Right ventricle myocardium superior (tissue), 1 donor: ENCODE measurements around the gene MPV17L. TPM values are rescaled to one million over a fixed set of nuclear protein-coding genes. Genes with fewer than 3 reads are reported as not detected.
"Not testable (repeated sequence)": the region's sequence is repeated elsewhere in the genome, so short reads cannot be mapped to it uniquely, and the experiment has no call there.

ENCODE experiments used
- ATAC-seq: fragments of 200-7000 bp; cut with Tn5 transposase; one replicate; pipeline ENCODE4 v1.9.1; 2020; ENCODE audit warnings: mild to moderate bottlenecking; ENCODE audit not compliant: poor library complexity
- DNase-seq: peaks from one replicate; pipeline ENCODE4 v3.0.0-alpha.2; 2020
- intact Hi-C: fragments of 100-400 bp; cut with DNase I; formaldehyde crosslinking; loops from one replicate; pipeline ENCODE4 v1.11.2; 2022
- total RNA-seq: library from RNA; stranded (reverse); fragmentation: NEBNext Ultra II Directional; extraction: Animal tissue kit (Norgen Biotek cat#: 25700); gene quantifications from one replicate; pipeline ENCODE4 v1.2.1, GENCODE V29; 2021
- donor health status: DM: no; HTN: yes; CAD: no; lungs with severe emphysema.

Gene MPV17L
- total RNA-seq, 1 donor from 2014 or later, result 6.1 TPM

- DNase-seq (no peak), ATAC-seq (no peak)
- intact Hi-C loops, result no loop called here
Observed at GRCh38 chr16:15403392-15403995, 7.9 kb downstream of the MPV17L start.

DNA sequence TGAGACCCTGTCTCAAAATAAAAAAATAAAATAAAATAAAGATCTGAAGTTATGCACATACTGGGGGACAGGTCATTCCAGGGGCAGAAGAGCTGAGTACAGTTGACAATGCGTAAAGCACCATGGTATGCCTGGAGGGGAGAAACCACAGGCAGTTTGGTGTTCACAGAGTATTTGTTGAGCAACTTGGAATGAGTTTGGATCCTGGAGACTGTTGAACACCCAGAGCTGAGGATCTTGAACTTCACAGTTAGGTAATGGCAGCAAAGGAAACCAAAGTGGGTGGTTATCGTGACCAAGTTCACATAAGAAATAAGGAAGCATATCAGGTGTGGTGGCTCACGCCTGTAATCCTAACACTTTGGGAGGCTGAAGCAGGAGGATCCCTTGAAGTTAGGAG, 8.5 kb downstream of the MPV17L start:
- DNase-seq, ATAC-seq, intact Hi-C loops: not testable (repeated sequence)

- no peak for DNase-seq
- intact Hi-C loops, result no loop called here
- peak; percentile 82 for ATAC-seq
Observed at GRCh38 chr16:15404792-15405191, 9.2 kb downstream of the MPV17L start.

- ATAC-seq, intact Hi-C loops, DNase-seq: not testable (repeated sequence)
Observed at GRCh38 chr16:15407756-15408155, 12.2 kb downstream of the MPV17L start.

DNA sequence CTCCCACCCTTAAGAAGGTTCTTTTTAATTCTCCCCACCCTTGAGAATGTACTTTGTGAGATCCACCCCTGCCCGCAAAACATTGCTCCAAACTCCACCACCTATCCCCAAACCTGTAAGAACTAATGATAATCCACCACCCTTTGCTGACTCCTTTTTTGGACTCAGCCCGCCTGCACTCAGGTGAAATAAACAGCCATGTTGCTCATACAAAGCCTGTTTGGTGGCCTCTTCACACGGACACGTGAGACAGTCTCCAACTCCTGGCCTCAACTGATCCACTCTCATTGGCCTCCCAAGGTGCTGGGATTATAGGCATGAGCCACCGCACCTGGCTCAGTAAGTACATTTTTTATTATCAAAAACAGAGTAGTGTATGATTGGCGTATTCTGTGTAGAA, 13.9 kb downstream of the MPV17L start:
- ATAC-seq, DNase-seq, intact Hi-C loops: not testable (repeated sequence)

GRCh38 chr16:15415511-15415985, 20.0 kb downstream of the MPV17L start:
- DNase-seq (no peak), ATAC-seq (no peak)
- intact Hi-C loops, result no loop called here

GRCh38 chr16:15417197-15417596, 21.6 kb downstream of the MPV17L start:
- DNase-seq, result no peak
- no peak for ATAC-seq
- intact Hi-C loops, result no loop called here

DNA sequence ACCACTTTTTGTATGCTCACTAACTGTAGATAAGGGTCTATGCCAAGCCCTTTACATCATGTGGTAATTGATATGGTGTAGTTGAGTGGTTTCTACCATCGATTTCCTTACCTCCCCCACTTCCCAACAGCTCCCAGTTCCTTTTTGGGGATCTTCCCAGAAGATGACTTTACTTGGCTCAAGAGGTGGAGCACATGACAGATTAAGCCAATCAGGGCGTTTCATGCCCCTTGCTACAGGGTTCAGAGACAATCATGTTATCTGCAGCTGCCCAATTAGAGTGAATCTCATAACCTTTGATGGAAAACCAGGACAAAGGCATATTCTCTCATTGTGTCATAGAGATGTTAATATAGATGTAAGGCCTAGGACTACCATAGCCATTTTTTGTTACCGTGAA, 22.7 kb downstream of the MPV17L start:
- intact Hi-C loops, result no loop called here
- ATAC-seq (no peak), DNase-seq (no peak)

- ATAC-seq, DNase-seq: not testable (repeated sequence)
- intact Hi-C loops, result loop anchor here (10.0 kb wide), 2 partner anchors 183 to 283 kb away; no protein-coding TSS in a partner anchor
Observed at GRCh38 chr16:15421696-15422095, 26.1 kb downstream of the MPV17L start.

DNA sequence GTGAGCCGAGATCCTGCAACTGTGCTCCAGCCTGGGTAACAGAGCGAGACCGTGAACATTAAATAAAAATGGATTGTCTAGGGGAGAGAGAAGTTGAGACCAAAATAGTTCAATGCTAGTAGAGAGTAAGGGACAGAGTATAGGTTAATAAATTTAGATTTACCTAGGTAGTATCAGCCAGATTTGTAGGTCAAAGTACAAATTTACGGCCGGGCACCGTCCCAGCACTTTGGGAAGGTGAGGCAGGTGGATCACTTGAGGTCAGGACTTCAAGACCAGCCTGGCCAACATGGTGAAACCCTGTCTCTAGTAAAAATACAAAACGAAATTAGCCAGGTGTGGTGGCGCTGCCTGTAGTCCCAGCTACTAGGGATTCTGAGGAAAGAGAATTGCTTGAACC, 26.7 kb downstream of the MPV17L start:
- DNase-seq (no peak), ATAC-seq (no peak)
- intact Hi-C loops, result loop anchor here (10.0 kb wide), 2 partner anchors 183 to 283 kb away; no protein-coding TSS in a partner anchor

DNA sequence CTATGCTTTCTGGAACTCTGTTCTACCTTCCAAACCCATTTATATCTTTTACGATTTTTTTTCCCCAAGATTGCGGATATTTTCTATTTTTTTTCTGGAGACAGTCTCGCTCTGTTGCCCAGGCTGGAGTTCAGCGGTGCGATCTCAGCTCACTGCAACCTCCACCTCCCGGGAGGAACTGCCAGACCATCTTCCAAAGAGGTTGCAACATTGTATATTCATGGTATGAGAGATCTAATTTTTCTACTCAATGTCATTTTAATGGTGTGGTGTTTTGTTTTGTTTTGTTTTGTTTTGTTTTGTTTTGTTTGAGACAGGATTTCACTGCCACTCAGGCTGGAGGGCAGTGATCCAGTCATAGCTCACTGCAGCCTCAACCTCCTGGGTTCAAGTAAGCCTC, 30.3 kb downstream of the MPV17L start:
- intact Hi-C loops, result loop anchor here (10.0 kb wide), 2 partner anchors 179 to 279 kb away; no protein-coding TSS in a partner anchor
- DNase-seq, result no peak
- no peak for ATAC-seq

- ATAC-seq (no peak), DNase-seq (no peak)
- intact Hi-C loops, result loop anchor here (10.0 kb wide), 2 partner anchors 178 to 278 kb away; no protein-coding TSS in a partner anchor
Observed at GRCh38 chr16:15426796-15427195, 31.2 kb downstream of the MPV17L start.

DNA sequence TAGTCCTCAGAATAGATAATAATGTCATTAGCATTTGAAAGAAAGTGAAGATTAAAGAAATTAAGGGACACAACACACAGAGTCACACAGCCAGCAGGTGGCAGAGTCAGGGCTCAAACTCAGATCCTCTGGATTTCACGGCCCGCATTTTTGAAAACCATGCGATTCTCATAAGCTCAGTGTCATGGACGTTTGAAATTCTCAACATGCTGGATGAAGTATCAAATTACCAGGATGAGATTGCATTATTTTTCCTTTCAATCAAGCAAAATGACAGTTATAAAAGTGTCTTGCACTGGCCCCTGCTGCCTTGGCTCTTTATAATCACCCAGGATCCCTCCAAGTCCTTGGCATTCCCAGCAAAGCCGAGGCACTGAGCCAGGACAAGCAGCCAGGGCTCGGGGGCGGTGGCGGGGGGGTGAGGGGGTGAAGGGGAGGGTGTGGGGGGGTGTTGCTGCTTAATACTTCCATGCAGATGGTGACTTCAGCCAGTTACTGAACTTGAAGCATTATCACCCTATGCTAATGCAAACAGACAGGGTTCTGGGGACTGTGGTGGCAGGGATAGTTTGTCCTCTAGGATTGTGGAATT, 32.2 kb downstream of the MPV17L start:
- ATAC-seq (peak; percentile 93), DNase-seq (peak; percentile 78)
- intact Hi-C loops, result loop anchor here (10.0 kb wide), 2 partner anchors 177 to 277 kb away; no protein-coding TSS in a partner anchor

DNA sequence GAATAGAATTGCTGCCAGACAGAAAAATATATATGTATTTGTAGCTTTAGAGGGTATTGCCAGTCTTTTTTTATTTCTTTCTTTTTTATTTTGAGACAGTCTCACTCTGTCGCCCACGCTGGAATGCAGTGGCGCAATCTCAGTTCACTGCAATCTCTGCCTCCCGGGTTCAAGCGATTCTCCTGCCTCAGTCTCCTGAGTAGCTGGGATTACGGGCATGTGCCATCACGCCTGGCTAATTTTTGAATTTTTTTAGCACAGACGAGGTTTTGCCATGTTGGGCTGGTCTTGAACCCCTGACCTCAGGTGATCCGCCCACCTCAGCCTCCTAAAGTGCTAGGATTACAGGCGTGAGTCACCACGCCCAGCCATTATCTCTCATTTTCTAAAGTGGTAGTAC, 35.3 kb downstream of the MPV17L start:
- DNase-seq, ATAC-seq: not testable (repeated sequence)
- intact Hi-C loops, result loop anchor here (10.0 kb wide), 1 partner anchor 114 kb away; no protein-coding TSS in a partner anchor

DNA sequence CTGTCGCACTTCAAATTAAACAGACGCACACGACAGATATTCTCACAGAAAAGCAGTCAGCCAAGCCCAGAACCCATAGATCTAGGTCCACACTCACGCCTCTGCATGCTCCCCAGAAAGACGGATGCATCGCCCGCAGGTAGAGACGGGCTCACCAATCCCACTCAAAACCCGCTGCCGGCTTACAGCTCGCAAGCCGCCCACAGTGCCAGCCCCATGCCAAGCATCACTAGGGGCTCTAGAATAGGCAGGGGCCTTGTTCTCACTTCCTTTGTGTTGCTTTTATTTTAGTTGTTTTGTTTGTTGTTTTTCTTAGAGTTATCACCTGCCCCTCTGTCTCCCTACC, 38.5 kb downstream of the MPV17L start:
- DNase-seq (no peak), ATAC-seq (peak; percentile 8)
- intact Hi-C loops, result loop anchor here (10.0 kb wide), 1 partner anchor 111 kb away; no protein-coding TSS in a partner anchor

DNA sequence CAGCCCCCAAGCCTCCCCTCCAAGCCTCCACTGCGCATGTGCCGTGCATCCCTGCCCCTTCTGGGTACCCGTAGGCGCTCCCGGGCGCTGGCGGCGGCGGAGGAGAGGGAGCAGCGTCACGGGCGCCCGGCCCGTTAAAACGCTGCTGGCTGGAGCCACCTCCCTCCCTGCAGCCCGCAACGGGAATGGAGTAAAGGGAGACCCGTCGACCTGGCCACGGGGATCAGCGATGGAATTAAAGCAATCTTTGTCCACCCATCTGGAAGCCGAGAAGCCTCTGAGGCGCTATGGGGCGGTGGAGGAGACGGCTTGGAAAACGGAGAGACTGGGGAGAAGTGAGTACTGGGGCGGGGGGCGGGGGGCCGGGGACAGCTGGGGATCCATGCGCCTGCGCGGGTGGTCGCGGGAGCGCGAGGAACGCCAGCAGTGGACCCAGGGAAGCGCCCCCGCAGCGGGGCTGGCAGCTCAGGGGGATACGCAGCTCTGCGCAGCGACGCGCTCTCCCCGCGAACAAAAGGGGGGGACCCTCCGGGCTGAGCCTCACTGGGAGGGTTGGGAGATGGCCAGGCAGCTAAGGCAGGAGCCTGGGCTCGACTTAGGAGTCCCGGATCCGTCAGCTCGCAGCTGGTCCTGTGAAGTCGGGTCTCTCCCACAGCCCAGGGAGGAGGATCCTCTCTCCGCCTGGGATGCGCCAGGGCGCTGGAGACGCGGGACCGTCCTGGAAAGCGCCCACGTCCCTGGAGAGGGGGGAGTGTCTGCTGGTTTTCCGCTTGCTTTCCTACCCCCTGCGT, 39.1 kb downstream of the MPV17L start, which contains the start of gene BMERB1:
TSS of gene BMERB1 (plus strand) at position 164 of the 791 bp plus-strand sequence. CDS start at position 230, 66 bp downstream.
- peak; percentile 97 for ATAC-seq
- peak; percentile 82 for DNase-seq
- intact Hi-C loops, result loop anchor here (10.0 kb wide), 1 partner anchor 110 kb away; no protein-coding TSS in a partner anchor

- DNase-seq (no peak), ATAC-seq (peak; percentile 15)
- intact Hi-C loops, result loop anchor here (10.0 kb wide), 1 partner anchor 109 kb away; no protein-coding TSS in a partner anchor
Observed at GRCh38 chr16:15435216-15435864, 39.8 kb downstream of the MPV17L start.

- ATAC-seq (no peak), DNase-seq (no peak)
- intact Hi-C loops, result loop anchor here (10.0 kb wide), 1 partner anchor 106 kb away; no protein-coding TSS in a partner anchor
Observed at GRCh38 chr16:15439102-15439501, 43.5 kb downstream of the MPV17L start.
